ENCODE results near the gene GPX8. TPM values are rescaled to one million over a fixed set of nuclear protein-coding genes. Genes with fewer than 3 reads are reported as not detected.

GPX8 gene
- total RNA-seq (2022; extraction: Qiagen RNA extraction), result 36.3 to 49.8 TPM (median 38.0 TPM) in 5 replicates

DNA sequence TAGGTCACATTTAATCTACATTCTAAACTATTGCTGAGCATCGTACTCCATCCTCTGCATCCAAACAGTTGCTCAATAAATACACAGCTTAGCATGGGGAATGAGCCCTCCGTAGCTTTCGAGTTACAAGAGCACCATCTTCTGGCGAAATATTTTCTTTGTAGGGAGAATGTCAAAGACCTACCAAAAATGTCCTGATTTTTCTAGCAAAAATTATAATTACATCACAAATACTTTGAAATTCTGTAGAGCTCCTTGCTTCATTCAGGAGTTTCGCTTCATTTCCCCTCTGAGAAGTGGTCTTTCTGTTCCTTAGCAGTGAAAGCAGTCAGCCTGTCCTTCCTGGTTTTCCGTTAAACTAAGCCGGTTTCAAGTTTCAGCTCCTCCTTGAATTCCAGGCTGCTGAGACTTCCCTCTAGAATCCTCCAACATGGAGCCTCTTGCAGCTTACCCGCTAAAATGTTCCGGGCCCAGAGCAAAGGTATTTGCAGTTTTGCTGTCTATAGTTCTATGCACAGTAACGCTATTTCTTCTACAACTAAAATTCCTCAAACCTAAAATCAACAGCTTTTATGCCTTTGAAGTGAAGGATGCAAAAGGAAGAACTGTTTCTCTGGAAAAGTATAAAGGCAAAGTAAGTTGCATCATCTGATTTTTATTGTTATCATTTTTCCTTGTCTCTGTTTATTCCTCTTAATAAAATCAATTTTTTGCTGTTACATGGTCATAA lies at the start of gene GPX8:
Gene GPX8, plus strand, starts transcription at position 409 of the 730 bp plus-strand sequence. Its CDS starts 22 bp downstream, at position 431.

DNA sequence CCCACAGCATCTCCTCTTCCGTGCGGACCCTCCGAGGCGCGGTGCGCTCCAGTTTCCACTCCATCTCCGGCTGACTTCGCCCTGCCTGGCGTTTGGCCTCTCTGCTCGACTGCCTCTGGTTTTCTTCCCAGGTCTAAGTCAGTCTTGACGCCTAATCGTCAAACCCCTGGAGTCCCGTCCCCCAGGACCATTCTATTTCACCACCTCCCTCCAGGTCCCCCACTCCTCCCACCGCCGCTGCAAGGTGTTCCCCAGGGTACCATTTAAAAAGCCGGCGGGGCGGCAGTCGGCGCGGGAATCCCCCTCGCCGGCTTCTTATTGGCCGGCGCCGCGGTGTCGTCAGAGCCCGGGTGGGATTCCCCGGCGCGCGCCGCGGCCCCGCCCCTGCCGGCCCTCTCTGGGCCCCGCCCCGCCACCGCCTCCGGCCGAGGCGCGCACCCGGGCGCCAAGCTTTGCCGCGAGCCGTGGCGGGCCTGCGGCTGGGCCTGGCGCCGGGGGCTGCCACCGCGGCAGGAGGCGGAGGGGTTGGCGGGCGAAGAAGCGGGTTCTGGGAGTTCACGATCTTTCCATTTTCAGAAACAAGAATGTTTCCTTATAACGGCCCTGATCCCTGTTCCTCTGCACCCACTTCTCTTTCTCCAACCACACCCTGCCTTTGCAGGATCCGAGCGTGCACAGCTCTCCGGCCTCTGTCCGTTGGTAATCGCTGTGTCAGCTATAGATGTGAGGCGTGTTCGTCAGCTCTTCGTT lies 13.1 kb downstream of the GPX8 start, which contains the start of gene CDC20B:
Gene CDC20B, minus strand, starts transcription at position 241 of the 750 bp plus-strand sequence. Its CDS starts 177 bp downstream, at position 64.

Other genes starting within 250 kb of the GPX8 start
- 0.06 TPM in 1 of 5 replicates, not detected in the others for gene ESM1, start 174.6 kb upstream of the GPX8 start, total RNA-seq (2022; extraction: Qiagen RNA extraction)
- not detected in 5 replicates for gene GZMK, start 135.9 kb upstream of the GPX8 start, total RNA-seq (2022; extraction: Qiagen RNA extraction)
- not detected in 5 replicates for gene GZMA, start 57.5 kb upstream of the GPX8 start, total RNA-seq (2022; extraction: Qiagen RNA extraction)
- 0.07 to 0.11 TPM (median 0.09 TPM) in 5 replicates for gene CDC20B, start 13.0 kb downstream of the GPX8 start, total RNA-seq (2022; extraction: Qiagen RNA extraction)
- gene MCIDAS, start 67.1 kb downstream of the GPX8 start, total RNA-seq (2022; extraction: Qiagen RNA extraction), result 1.6 to 2.6 TPM (median 2.1 TPM) in 5 replicates
- 5.2 to 9.9 TPM (median 9.5 TPM) in 5 replicates for gene CCNO, start 73.4 kb downstream of the GPX8 start, total RNA-seq (2022; extraction: Qiagen RNA extraction)
- 21.5 to 26.5 TPM (median 23.3 TPM) in 5 replicates for gene DHX29, start 147.5 kb downstream of the GPX8 start, total RNA-seq (2022; extraction: Qiagen RNA extraction)
- gene MTREX, start 147.8 kb downstream of the GPX8 start, total RNA-seq (2022; extraction: Qiagen RNA extraction), result 28.8 to 63.2 TPM (median 36.2 TPM) in 5 replicates